IPS DF 4.7 (cell line): ENCODE measurements around the gene EZH2.

Experiments
- DNase-seq: peaks from one replicate; pipeline ENCODE4 v3.0.0-alpha.2; 2013; ENCODE audit warnings: low spot score; ENCODE audit errors: extremely low read depth

EZH2 gene

GRCh38 chr7:148772297-148773089 lies 111.6 kb downstream of the EZH2 start:
- DNase-seq = no peak

- DNase-seq = no peak
Observed at GRCh38 chr7:148770004-148770403, 114.1 kb downstream of the EZH2 start.

- DNase-seq = no peak
Observed at GRCh38 chr7:148763622-148764021, 120.5 kb downstream of the EZH2 start.

GRCh38 chr7:148761499-148762278 lies 122.4 kb downstream of the EZH2 start:
- DNase-seq = no peak
